HG02623 (cell line): ENCODE results near the gene TAS2R41.
A peak's percentile ranks its signal among the peaks of the same experiment; 100 is the strongest.

Source experiments
- ATAC-seq: cut with Tn5 transposase; IDR thresholded peaks from one replicate; pipeline ENCODE4 v1.9.1; 2021; ENCODE audit warnings: moderate library complexity; ENCODE audit not compliant: unreplicated experiment

TAS2R41 gene

GRCh38 chr7:143477501-143478150 lies at the start of gene TAS2R41:
TSS of gene TAS2R41 (plus strand) at chr7:143477873. CDS start at chr7:143477873, 0 bp downstream.
- no peak for ATAC-seq

- ATAC-seq: no peak
These were observed 47.6 kb upstream of the TAS2R41 start for GRCh38 chr7:143429770-143430698.

- ATAC-seq: no peak
These were observed 46.6 kb upstream of the TAS2R41 start for GRCh38 chr7:143431109-143431508.

- no peak for ATAC-seq
These were observed 43.9 kb upstream of the TAS2R41 start for GRCh38 chr7:143433759-143434158.

- no peak for ATAC-seq
These were observed 43.0 kb upstream of the TAS2R41 start for GRCh38 chr7:143434660-143435059.

GRCh38 chr7:143435266-143435665 lies 42.4 kb upstream of the TAS2R41 start:
- no peak for ATAC-seq

GRCh38 chr7:143436325-143436946 lies 41.2 kb upstream of the TAS2R41 start:
- ATAC-seq: peak; percentile 89

GRCh38 chr7:143437578-143437977 lies 40.1 kb upstream of the TAS2R41 start:
- ATAC-seq: no peak

- ATAC-seq: no peak
These were observed 37.8 kb upstream of the TAS2R41 start for GRCh38 chr7:143439866-143440265.

- ATAC-seq: no peak
These were observed 34.5 kb upstream of the TAS2R41 start, which contains the start of gene TAS2R60 for GRCh38 chr7:143443153-143443552. TSS of gene TAS2R60 (plus strand) at chr7:143443453. CDS start at chr7:143443453, 0 bp downstream.

GRCh38 chr7:143444063-143444782 lies 33.5 kb upstream of the TAS2R41 start:
- no peak for ATAC-seq

GRCh38 chr7:143444785-143445184 lies 32.9 kb upstream of the TAS2R41 start:
- no peak for ATAC-seq

GRCh38 chr7:143447466-143447865 lies 30.2 kb upstream of the TAS2R41 start:
- no peak for ATAC-seq

GRCh38 chr7:143448429-143448828 lies 29.2 kb upstream of the TAS2R41 start:
- ATAC-seq: no peak

- no peak for ATAC-seq
These were observed 27.9 kb upstream of the TAS2R41 start for GRCh38 chr7:143449793-143450192.

GRCh38 chr7:143451122-143451521 lies 26.6 kb upstream of the TAS2R41 start:
- ATAC-seq: no peak

- ATAC-seq: no peak
These were observed 25.9 kb upstream of the TAS2R41 start for GRCh38 chr7:143451746-143452145.

GRCh38 chr7:143452495-143452894 lies 25.2 kb upstream of the TAS2R41 start:
- ATAC-seq: no peak

- ATAC-seq: no peak
These were observed 23.5 kb upstream of the TAS2R41 start for GRCh38 chr7:143454091-143454680.

- no peak for ATAC-seq
These were observed 22.2 kb upstream of the TAS2R41 start for GRCh38 chr7:143455491-143455890.
